IMR-90 (cell line): ENCODE data around the gene F5. TPM values are rescaled to one million over a fixed set of nuclear protein-coding genes. Genes with fewer than 3 reads are reported as not detected.
A peak's percentile ranks its signal among the peaks of the same experiment; 100 is the strongest.

Experiments
- CEBPB ChIP-seq: IDR thresholded peaks from 2 replicates; pipeline ENCODE4 v1.6.1; 2012; ENCODE audit warnings: low read depth, low read length, improper control_type of control experiment
- FOS ChIP-seq: fragments of 150-350 bp; IDR thresholded peaks from 2 replicates; pipeline ENCODE4 v1.6.1; 2016; ENCODE audit warnings: low read depth, low read length
- MAFK ChIP-seq: IDR thresholded peaks from 2 replicates; pipeline ENCODE4 v1.6.1; 2012; ENCODE audit warnings: low read depth, low read length, improper control_type of control experiment
- NFE2L2 ChIP-seq: fragments of 150-350 bp; IDR thresholded peaks from 2 replicates; pipeline ENCODE4 v1.6.1; 2016; ENCODE audit warnings: low read depth, mild to moderate bottlenecking, low read length
- POLR2A ChIP-seq: IDR thresholded peaks from 2 replicates; pipeline ENCODE4 v1.6.1; 2012; ENCODE audit warnings: mild to moderate bottlenecking, low read depth, low read length
- polyA plus RNA-seq, 3 experiments: library from polyadenylated mRNA; depleted of rRNA; stranded (reverse); fragments of >200 nt; gene quantifications; 2 replicates each; pipeline ENCODE4 v1.2.3, GENCODE V29; 2012; ENCODE audit warnings: low replicate concordance in 1 of 3
- total RNA-seq: library from RNA; depleted of rRNA; stranded (reverse); fragments of >200 nt; gene quantifications from 2 replicates; pipeline ENCODE4 v1.2.3, GENCODE V29; 2012

Gene F5
- total and polyA plus RNA-seq, 2 of the 4 experiments (the other 2 are of a cell fraction): not detected

DNA sequence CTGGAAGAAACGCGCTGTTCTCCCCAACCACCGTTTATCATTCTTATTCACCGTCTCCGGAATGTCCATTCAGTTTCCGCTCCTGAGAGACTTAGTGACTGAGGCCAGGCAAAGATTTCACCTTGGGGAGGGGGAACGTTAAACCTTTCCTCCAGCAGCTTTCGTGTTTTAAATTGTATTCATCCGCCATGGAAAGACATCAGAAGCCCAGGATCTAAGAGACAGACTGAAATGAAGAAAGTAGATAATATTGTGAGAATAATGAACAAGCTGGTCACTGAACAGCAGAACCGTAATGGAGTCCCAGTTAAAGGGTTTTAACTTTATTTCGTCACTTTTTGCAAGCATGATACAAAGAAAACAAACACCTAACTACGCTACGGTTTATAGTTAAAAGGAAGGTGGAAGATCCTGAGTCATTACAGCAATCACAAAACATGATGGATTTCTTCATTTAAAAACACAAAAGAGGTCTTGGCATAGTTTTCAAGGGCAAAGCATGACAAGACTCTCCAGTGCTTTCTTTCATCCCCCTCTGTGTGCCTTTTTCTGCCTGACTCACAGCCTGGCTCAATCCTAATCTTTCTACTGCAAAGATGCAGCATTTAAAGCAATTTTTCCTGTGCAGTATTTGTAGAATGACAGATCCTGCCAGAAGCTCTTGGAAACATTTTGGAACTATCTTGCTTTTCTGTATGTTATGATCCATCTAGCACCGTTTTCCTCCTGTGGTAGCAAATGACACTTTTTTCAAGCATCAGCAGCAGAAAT is 99.8 kb downstream of the F5 start (continued):
- 0 out of 2 replicates have a peak, but pooled peaks have one; percentile 1 for TF ChIP-seq MAFK
- TF ChIP-seq FOS: no peak
- peak; percentile 49 for TF ChIP-seq CEBPB
- TF ChIP-seq NFE2L2: peak; percentile 10; the same call in 1 of the 2 replicates
- no peak for TF ChIP-seq POLR2A
